Measurements from ENCODE around the gene ZNF700.
A peak's percentile ranks its signal among the peaks of the same experiment; 100 is the strongest.
"Not testable (repeated sequence)": the region's sequence is repeated elsewhere in the genome, so short reads cannot be mapped to it uniquely, and the experiment has no call there.

The ZNF700 gene

GRCh38 chr19:11921852-11922495 is 2.9 kb upstream of the ZNF700 start:
- Histone ChIP-seq H3K27me3 (ENCODE audit: low read length) (no peaks in the 10 kb centered on the region), H4K20me1 (ENCODE audit: low read depth, low read length) (no peaks in the 10 kb centered on the region), H3K4me3 (ENCODE audit: insufficient read depth, low read length, poor library complexity, severe bottlenecking) (no peak overlapping the region), H3K9ac (ENCODE audit: low read length) (no peak overlapping the region), H3K36me3 (ENCODE audit: low read length) (no peaks in the 10 kb centered on the region), H3F3A (ENCODE audit: insufficient read depth) (peaks cover 10% of the 10 kb centered on the region; the same call in 1 of the 2 replicates), H3K79me2 (ENCODE audit: insufficient read depth, low read length) (peaks cover 18% of the 10 kb centered on the region), H3K9me2 (replicated peaks; ENCODE audit: insufficient read depth, low read length) (no peaks in the 10 kb centered on the region), H3K9me3 (ENCODE audit: insufficient read depth, low read length) (no peaks in the 10 kb centered on the region), H3K4me2 (ENCODE audit: low read depth, low read length, poor library complexity, severe bottlenecking) (no peak overlapping the region), H2AFZ (ENCODE audit: low read depth, low read length, severe bottlenecking) (no peak overlapping the region), H3K27ac (ENCODE audit: low read depth, low read length) (no peak overlapping the region)
- TF ChIP-seq EZH2phosphoT487 (conservative IDR thresholded peaks at IDR 0.05; ENCODE audit: low read length) (no peak), CTCF (IDR thresholded peaks at IDR 0.05; ENCODE audit: insufficient read depth, low read length, poor library complexity, severe bottlenecking) (no peak)

GRCh38 chr19:11925651-11926187 is 812 bp downstream of the ZNF700 start:
- not testable (repeated sequence) for H3K9me3 ChIP-seq (ENCODE audit: insufficient read depth, low read length); H4K20me1 ChIP-seq (ENCODE audit: low read depth, low read length); H3K9me2 ChIP-seq (replicated peaks; ENCODE audit: insufficient read depth, low read length); H3K27me3 ChIP-seq (ENCODE audit: low read length)
- H3K9ac ChIP-seq (ENCODE audit: low read length), result peak overlapping the region; percentile 92
- peaks cover 11% of the 10 kb centered on the region; the same call in 1 of the 2 replicates for H3F3A ChIP-seq (ENCODE audit: insufficient read depth)
- peak overlapping the region; percentile 47 for H2AFZ ChIP-seq (ENCODE audit: low read depth, low read length, severe bottlenecking)
- H3K4me3 ChIP-seq (ENCODE audit: insufficient read depth, low read length, poor library complexity, severe bottlenecking), result peak overlapping the region; percentile 93
- peaks cover 18% of the 10 kb centered on the region for H3K36me3 ChIP-seq (ENCODE audit: low read length)
- peak overlapping the region; percentile 88 for H3K27ac ChIP-seq (ENCODE audit: low read depth, low read length)
- H3K79me2 ChIP-seq (ENCODE audit: insufficient read depth, low read length), result peaks cover 52% of the 10 kb centered on the region
- peak overlapping the region; percentile 70 for H3K4me2 ChIP-seq (ENCODE audit: low read depth, low read length, poor library complexity, severe bottlenecking)

GRCh38 chr19:11927227-11927626 is 2.3 kb downstream of the ZNF700 start:
- no peaks in the 10 kb centered on the region for H3K27me3 ChIP-seq (ENCODE audit: low read length)
- no peak overlapping the region for H2AFZ ChIP-seq (ENCODE audit: low read depth, low read length, severe bottlenecking)
- no peaks in the 10 kb centered on the region for H3K9me3 ChIP-seq (ENCODE audit: insufficient read depth, low read length)
- no peak for TF ChIP-seq EZH2phosphoT487 (conservative IDR thresholded peaks at IDR 0.05; ENCODE audit: low read length)
- no peak for TF ChIP-seq CTCF (IDR thresholded peaks at IDR 0.05; ENCODE audit: insufficient read depth, low read length, poor library complexity, severe bottlenecking)
- peaks cover 16% of the 10 kb centered on the region; the same call in 1 of the 2 replicates for H3F3A ChIP-seq (ENCODE audit: insufficient read depth)
- no peak overlapping the region for H3K4me3 ChIP-seq (ENCODE audit: insufficient read depth, low read length, poor library complexity, severe bottlenecking)
- peaks cover 67% of the 10 kb centered on the region for H3K79me2 ChIP-seq (ENCODE audit: insufficient read depth, low read length)
- H3K27ac ChIP-seq (ENCODE audit: low read depth, low read length), result no peak overlapping the region
- peak overlapping the region; percentile 70 for H3K4me2 ChIP-seq (ENCODE audit: low read depth, low read length, poor library complexity, severe bottlenecking)
- no peak overlapping the region for H3K9ac ChIP-seq (ENCODE audit: low read length)
- no peaks in the 10 kb centered on the region for H3K9me2 ChIP-seq (replicated peaks; ENCODE audit: insufficient read depth, low read length)
- H3K36me3 ChIP-seq (ENCODE audit: low read length), result peaks cover 27% of the 10 kb centered on the region
- H4K20me1 ChIP-seq (ENCODE audit: low read depth, low read length), result no peaks in the 10 kb centered on the region

GRCh38 chr19:11931051-11931450 is 6.1 kb downstream of the ZNF700 start:
- peaks cover 47% of the 10 kb centered on the region for H3K36me3 ChIP-seq (ENCODE audit: low read length)
- H3K4me3 ChIP-seq (ENCODE audit: insufficient read depth, low read length, poor library complexity, severe bottlenecking), result no peak overlapping the region
- no peaks in the 10 kb centered on the region for H3K9me2 ChIP-seq (replicated peaks; ENCODE audit: insufficient read depth, low read length)
- no peak overlapping the region for H3K27ac ChIP-seq (ENCODE audit: low read depth, low read length)
- no peaks in the 10 kb centered on the region for H4K20me1 ChIP-seq (ENCODE audit: low read depth, low read length)
- no peak overlapping the region for H2AFZ ChIP-seq (ENCODE audit: low read depth, low read length, severe bottlenecking)
- peaks cover 7% of the 10 kb centered on the region; the same call in 1 of the 2 replicates for H3K9me3 ChIP-seq (ENCODE audit: insufficient read depth, low read length)
- H3K4me2 ChIP-seq (ENCODE audit: low read depth, low read length, poor library complexity, severe bottlenecking), result no peak overlapping the region
- TF ChIP-seq CTCF (IDR thresholded peaks at IDR 0.05; ENCODE audit: insufficient read depth, low read length, poor library complexity, severe bottlenecking) (no peak), EZH2phosphoT487 (conservative IDR thresholded peaks at IDR 0.05; ENCODE audit: low read length) (no peak)
- H3K9ac ChIP-seq (ENCODE audit: low read length), result no peak overlapping the region
- H3F3A ChIP-seq (ENCODE audit: insufficient read depth), result 0 out of 2 replicates have a peak, but pooled peaks cover 6% of the 10 kb centered on the region
- no peaks in the 10 kb centered on the region for H3K27me3 ChIP-seq (ENCODE audit: low read length)
- H3K79me2 ChIP-seq (ENCODE audit: insufficient read depth, low read length), result peaks cover 94% of the 10 kb centered on the region
